ENCODE results near the gene ARL15. TPM values are rescaled to one million over a fixed set of nuclear protein-coding genes. Genes with fewer than 3 reads are reported as not detected.

ARL15 gene
- total and polyA plus RNA-seq, 2 of the 4 experiments (the other 2 are of a cell fraction) = 7.3 to 19.2 TPM

DNA sequence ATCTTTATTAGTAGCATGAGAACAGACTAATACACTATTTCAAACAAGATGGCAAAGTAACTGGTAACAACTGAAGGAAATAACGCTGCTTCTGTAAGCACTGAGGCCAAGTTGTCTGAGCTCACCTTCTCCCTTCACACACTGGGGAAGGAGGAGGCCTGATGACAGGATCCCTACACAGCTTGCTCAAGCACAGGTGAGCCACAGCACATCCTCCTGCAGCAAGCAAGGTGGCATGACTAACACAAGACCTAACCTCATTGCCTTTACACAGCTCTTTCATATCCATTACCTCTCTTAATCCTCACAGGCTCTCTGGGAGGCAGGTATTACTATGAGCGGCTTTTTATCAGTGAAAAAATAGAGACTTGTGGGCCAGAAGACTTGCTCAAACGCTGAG is 83.3 kb downstream of the ARL15 start:
- H3K4me2 ChIP-seq (ENCODE audit: low read depth, low read length) = no peak overlapping the region
- no peaks in the 10 kb centered on the region; the same call in 1 of the 2 replicates for H3K27me3 ChIP-seq (ENCODE audit: control insufficient read depth, insufficient read depth, low read length)
- H3K4me1 ChIP-seq (ENCODE audit: control insufficient read depth, insufficient read depth, low read length) = no peaks in the 10 kb centered on the region
- no peak overlapping the region for H3K27ac ChIP-seq (ENCODE audit: insufficient read depth, low read length)
- no peak overlapping the region for H2BK5ac ChIP-seq (ENCODE audit: low read depth, low read length, poor library complexity, severe bottlenecking)
- intact Hi-C loops (cut with micrococcal nuclease) = no loop called here
- H3K4me3 ChIP-seq (ENCODE audit: insufficient read depth, low read depth, low read length) = no peak overlapping the region
- H3K4ac ChIP-seq (ENCODE audit: low read depth, low read length) = no peak overlapping the region
- in situ Hi-C loops (cut with MboI; ENCODE audit: low sequenced_read_pairs) = loop anchor here (5.0 kb wide), 1 partner anchor 745 kb away; the partner anchor contains the start of gene FST
- dilution Hi-C loops (cut with HindIII; ENCODE audit: low sequenced_read_pairs, unreplicated experiment) = no loop called here
- H3K9ac ChIP-seq (ENCODE audit: low read depth, low read length) = no peak overlapping the region
- no peak overlapping the region; the same call in 2 of the 3 replicates for H2BK15ac ChIP-seq (ENCODE audit: low read depth, low read length)
- POLR2A ChIA-PET (ENCODE audit: unreplicated experiment) = no interaction called here
- no peak overlapping the region for H3K56ac ChIP-seq (ENCODE audit: extremely low read depth, insufficient read depth, low read length)
- H3K9me3 ChIP-seq (ENCODE audit: control insufficient read depth, insufficient read depth, low read length) = no peaks in the 10 kb centered on the region
- H2BK120ac ChIP-seq (ENCODE audit: low read depth, low read length) = no peak overlapping the region
- peaks cover 3% of the 10 kb centered on the region; the same call in 1 of the 2 replicates for H3K9me1 ChIP-seq (ENCODE audit: insufficient read depth, low read length)
- CTCF ChIA-PET = no interaction called here
- no TSS peak for BruUV-seq (replicated peaks)
- H4K91ac ChIP-seq (ENCODE audit: insufficient read depth, low read depth, low read length) = no peak overlapping the region
- DNase-seq (no peak), ATAC-seq (ENCODE audit: low read depth) (no peak)
- no peak overlapping the region for H4K5ac ChIP-seq (ENCODE audit: low read depth, low read length)
- H2AK5ac ChIP-seq (ENCODE audit: low read depth, low read length) = 0 out of 2 replicates have a peak overlapping the region, but pooled peaks have one; percentile 0
- H3K14ac ChIP-seq (replicated peaks; ENCODE audit: low read depth, low read length) = 0 out of 2 replicates have a peak overlapping the region, but pooled peaks have one; percentile 19
- H3K36me3 ChIP-seq (ENCODE audit: control insufficient read depth, insufficient read depth, low read length) = no peaks in the 10 kb centered on the region
- H4K8ac ChIP-seq (ENCODE audit: low read depth in 2 of 2, low read length in 2 of 2) = no peak overlapping the region
- H2AFZ ChIP-seq (replicated peaks; ENCODE audit: low read length, poor library complexity) = no peak overlapping the region
- no peak overlapping the region for H3K18ac ChIP-seq (ENCODE audit: low read depth, low read length)
- TF ChIP-seq RCOR1 (IDR thresholded peaks at IDR 0.05; ENCODE audit: insufficient replicate concordance, low read length) (no peak), BHLHE40 (IDR thresholded peaks at IDR 0.05; ENCODE audit: low read depth, low read length) (no peak), USF2 (IDR thresholded peaks at IDR 0.05; ENCODE audit: low read depth, low read length) (no peak), NFE2L2 (IDR thresholded peaks at IDR 0.05; ENCODE audit: low read depth, low read length) (no peak), RFX5 (IDR thresholded peaks at IDR 0.05; ENCODE audit: low read depth, low read length) (no peak), CHD1 (IDR thresholded peaks at IDR 0.05; ENCODE audit: low read depth, low read length) (no peak), MXI1 (IDR thresholded peaks at IDR 0.05; ENCODE audit: borderline replicate concordance, low read depth, low read length) (no peak), MAFK (IDR thresholded peaks at IDR 0.05; ENCODE audit: low read depth, low read length) (no peak), CEBPB (IDR thresholded peaks at IDR 0.05; ENCODE audit: low read depth, low read length) (no peak), POLR2A (IDR thresholded peaks at IDR 0.05; ENCODE audit: low read depth, low read length) (no peak), RAD21 (IDR thresholded peaks at IDR 0.05; ENCODE audit: low read length) (no peak), CTCF (conservative IDR thresholded peaks at IDR 0.05; ENCODE audit: low read depth, low read length) (no peak), SMC3 (IDR thresholded peaks at IDR 0.05; ENCODE audit: low read depth, low read length) (no peak), MAZ (IDR thresholded peaks at IDR 0.05; ENCODE audit: borderline replicate concordance, low read depth, low read length) (no peak), FOS (IDR thresholded peaks at IDR 0.05; ENCODE audit: low read depth, low read length) (no peak)
- TF ChIP-seq, protein P1, sequence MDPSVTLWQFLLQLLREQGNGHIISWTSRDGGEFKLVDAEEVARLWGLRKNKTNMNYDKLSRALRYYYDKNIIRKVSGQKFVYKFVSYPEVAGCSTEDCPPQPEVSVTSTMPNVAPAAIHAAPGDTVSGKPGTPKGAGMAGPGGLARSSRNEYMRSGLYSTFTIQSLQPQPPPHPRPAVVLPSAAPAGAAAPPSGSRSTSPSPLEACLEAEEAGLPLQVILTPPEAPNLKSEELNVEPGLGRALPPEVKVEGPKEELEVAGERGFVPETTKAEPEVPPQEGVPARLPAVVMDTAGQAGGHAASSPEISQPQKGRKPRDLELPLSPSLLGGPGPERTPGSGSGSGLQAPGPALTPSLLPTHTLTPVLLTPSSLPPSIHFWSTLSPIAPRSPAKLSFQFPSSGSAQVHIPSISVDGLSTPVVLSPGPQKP (IDR thresholded peaks at IDR 0.05; ENCODE audit: borderline replicate concordance, low read depth, low read length) = no peak
- H2AK9ac ChIP-seq (replicated peaks; ENCODE audit: low read depth, low read length, poor library complexity) = no peak overlapping the region
- no peak overlapping the region for H3K23ac ChIP-seq (ENCODE audit: low read depth, low read length)
- H2BK20ac ChIP-seq (ENCODE audit: low read depth, low read length) = no peak overlapping the region
- H3K79me1 ChIP-seq (ENCODE audit: low read depth in 1 of 2, low read length in 2 of 2) = peaks cover 0 to 9% of the 10 kb centered on the region in 2 experiments; a peak in 2 of 4 replicates
- WGBS, 2 experiments (ENCODE audit: extremely low coverage in 2 of 2, insufficient read length in 1 of 2) = 71% methylated on average over 1 of the region's 3 CpGs; no CpG with 5 or more reads in 1 of the 2 experiments
- H4K20me1 ChIP-seq (ENCODE audit: insufficient read depth, low read length) = no peaks in the 10 kb centered on the region; the same call in 1 of the 2 replicates
